Hepatic stellate cell (primary cell): ENCODE data around the gene ANK3.

Experiments
- DNase-seq: peaks from one replicate; pipeline ENCODE4 v3.0.0; 2011; ENCODE audit warnings: low spot score

ANK3 gene

DNA sequence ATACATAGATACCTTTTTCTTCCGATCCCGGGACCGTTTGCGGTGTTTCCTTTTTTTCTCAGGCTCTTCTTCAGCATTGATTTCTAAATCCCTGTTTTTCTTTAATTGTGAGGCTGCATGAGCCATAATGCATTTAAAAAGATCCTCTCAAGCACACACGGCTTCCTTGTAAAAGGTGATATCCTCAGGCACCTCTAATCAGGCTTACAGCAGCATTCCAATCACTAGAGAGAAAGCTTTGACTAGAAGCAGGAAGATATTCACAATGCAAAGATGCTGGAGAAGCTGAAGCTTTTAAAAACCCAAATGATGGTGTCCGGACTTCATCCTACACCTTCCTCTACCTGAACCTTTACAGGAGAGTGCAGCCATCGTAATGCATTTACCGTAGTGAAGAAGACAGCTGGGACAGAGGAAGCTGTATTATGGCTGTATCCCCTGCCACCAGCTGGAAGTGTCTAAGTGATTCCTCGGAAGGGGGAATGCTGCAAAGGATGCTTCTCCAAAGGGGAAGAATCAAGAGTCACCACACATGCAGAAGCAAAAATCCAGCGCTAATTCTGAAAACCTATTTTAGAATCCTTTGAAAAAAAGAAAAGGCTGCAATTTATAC, at the start of gene ANK3:
Gene ANK3, minus strand, starts transcription at position 463 of the 613 bp plus-strand sequence. Its CDS starts 337 bp downstream, at position 126.
- DNase-seq: no peak

DNA sequence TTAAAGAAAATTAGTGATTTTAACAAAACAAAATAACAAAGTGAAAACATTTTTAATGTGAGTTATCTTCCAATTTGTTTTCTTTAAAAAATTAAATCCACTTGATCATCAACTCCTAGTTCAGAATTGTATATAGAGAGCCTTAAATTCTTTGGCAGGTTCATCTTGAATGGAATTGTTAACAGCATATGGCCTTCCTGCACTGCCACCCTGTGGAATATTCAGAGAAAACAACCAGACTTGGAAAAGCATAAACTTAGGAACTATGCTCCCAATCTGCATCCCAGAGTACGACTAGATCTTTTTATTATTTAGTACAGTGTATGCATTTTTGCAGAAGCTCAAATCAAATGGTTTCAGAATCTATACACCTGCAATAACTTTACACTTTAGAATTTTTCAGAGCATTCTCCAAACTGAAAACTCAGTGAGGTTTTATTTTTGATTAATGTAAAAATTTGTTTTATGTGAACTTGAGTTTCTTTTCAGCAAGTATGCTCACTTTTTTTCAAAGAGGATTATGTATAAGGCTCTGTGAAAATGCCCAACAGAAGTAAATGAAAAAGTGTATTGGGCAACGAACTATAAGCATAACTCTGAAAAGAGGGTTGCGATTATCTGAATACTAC, 44.9 kb upstream of the ANK3 start:
- DNase-seq: no peak

DNA sequence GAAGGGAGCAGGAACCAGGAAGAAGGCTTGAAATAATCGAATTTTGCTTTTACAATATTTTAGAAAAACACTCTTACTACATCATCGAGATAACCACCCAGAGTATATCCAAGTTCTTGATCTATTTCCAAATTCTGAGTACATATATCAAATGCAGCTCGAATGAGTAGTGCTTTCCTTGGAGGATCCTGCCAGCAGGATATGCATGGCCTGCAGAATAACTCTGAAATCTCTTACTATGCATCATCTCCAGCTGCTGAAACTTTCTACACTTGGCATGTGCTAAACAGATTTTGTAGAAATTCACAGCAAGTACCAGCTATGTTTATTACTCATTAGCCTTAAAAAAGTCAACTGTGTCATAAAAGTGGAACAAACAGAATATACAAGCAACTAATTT, 44.0 kb upstream of the ANK3 start:
- DNase-seq: peak; percentile 35

DNA sequence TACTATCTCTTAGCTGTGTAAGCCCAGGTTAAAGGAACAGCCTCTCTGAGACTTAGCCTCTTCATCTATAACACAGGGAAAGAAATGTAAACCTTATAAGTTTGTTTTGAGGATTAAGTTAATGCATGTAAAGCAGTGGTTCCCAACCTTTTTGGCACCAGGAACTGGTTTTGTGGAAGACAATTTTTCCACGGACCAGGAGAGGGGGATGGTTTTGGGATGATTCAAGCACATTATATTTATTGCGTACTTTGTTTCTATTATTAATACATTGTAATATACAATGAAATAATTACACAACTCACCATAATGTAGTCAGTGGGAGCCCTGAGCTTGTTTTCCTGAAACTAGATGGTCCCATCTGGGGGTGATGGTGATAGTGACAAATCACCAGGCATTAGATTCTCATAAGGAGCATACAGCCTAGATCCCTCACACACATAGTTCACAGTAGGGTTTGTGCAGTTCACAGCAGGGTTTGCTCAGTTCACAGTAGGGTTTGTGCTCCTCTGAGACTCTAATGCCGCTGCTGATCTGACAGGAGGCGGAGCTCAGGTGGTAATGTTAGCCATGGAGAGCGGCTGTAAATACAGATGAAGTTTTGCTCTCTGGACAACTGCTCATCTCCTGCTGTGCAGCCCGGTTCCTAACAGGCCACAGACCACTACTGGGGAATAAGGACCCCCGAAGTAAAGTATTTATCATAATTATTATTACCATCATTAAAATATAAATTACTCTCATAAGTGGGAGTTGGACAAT, 41.3 kb upstream of the ANK3 start:
- DNase-seq: no peak

DNA sequence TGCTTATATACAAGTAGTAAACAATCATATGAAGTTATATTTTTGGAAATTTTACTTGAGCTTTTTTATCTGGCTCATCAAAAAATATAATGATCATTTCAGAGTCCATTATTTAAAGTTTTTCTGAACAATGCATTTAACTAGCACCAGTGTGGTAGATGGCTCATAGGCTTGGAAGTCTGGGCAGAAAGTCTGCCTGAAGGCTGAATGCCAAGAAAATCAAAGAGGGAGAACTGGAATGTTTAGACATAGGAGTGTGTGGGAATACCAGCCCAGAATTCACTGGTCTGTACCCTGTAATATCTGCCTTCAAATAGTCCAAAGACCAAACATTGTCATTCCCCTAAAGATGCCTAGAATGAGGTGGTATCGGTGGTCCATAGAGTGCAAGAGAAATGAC, 40.3 kb upstream of the ANK3 start:
- DNase-seq: peak; percentile 39

DNA sequence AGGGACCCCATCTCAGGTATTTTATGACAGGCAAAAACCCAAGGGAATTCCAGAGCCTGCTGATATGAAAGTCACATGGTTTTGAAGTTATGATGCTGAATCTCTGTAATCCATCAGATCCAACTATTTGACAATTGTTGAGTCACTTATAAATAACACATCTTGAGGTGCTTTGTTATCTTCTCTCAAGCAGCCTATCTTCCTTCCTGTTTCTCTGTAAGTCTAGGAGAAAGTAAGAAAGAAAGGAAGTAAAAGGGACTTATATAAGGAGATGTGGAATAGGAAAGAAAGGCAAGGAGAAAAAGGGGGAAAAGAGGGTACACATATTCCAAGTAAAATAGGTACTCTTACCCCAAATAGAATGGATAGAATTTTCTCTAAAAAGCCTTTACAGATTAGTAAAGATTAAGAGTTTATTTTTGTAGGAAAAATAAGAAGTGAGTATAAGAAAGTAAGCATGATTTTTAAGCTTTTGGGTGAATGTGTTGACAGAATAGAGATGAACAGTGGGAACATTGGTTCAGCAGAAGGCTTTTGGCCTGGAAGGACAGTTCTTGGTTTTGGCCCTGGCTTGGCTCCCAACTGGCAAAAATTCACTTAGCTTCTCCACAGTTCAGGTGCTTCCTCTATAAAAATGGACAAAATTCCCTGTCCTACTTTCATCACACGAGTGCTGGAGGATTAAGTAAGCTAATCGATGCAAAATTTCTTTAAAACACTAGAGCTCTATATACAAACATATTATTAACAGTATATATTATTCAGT, 39.6 kb upstream of the ANK3 start:
- no peak for DNase-seq

DNA sequence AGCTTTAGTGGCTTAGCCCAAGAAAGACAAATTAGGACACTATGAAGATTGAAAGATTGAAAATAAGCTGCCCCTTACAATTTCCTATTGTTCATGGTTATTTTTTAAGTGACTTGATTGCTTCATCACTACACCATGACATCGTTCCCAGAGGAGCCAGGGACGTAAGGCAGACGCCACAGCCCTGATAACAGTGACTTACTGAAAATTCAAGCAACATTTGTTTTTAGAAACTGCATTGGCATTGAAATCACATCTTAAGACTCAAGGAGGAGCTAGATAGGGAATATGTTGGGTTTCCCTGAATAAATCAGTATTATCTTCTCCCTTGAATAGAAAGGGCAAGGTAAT, 38.7 kb upstream of the ANK3 start:
- DNase-seq: no peak

DNA sequence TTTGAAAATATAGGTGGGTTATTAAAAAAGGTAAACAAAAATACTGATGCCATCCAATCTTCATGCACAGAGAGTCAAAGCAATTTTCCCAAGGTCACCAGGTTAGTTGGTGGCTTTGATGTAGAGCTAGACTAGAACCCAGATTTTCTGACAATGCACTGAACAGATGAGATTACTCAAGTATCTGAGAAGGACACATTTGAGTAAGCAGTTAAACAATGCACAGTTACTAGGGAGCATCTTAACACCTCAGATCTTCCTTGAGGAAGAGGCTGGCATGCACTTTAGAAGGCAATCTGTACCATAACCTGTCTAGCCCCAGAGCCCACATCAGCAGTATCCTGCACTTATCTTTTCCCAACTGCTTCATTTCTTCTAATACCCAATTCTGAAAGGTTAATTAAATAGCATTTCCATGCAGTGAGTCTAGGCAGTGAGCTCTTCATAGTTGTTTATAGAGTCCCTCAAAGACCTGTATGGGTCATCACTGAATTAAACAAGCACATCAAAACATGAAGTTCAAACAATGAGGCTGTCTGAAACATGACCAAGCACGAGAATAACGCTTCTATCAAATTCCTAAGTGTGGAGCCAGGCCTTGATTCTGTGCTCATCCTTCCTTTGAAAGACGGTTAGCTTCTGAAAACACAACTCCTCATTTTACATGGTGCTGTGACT, 38.2 kb upstream of the ANK3 start:
- DNase-seq: no peak

DNA sequence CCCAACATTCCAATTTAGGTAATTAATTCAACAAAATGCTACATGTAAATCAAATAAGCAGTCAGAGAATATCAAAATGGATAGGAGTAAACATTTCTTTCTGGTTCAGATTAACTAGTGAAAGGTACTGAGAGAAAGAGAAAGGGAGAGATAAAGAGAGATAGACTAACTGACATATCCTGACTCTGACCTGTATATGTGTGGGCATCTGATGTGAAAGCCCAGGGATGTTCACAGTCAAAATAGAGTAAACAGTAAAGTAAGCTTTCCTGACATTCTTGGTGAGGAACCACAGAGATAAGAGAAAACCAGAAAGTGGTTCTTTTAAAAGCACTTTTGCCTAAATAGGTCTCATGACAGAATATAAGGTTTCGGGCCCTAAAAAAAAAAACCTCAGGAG, 37.5 kb upstream of the ANK3 start:
- no peak for DNase-seq

DNA sequence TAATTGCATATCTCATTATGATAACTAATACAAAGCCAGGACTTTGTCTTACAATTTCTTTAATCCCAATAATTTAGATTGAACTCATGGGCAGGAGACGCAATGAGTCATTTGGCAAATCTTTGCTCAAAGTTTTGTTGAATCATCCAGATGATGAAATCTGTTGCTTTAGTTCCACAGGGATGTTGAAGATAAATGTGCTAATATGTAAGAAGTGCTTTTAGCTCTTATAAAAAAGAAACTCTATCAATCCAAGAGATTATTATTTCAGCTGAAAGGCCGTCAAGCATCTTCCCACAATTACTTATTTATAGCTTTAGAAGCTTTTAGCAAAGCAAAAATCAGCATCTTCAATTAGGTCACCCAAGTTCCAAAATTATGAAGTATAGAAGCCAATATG, 36.8 kb upstream of the ANK3 start:
- no peak for DNase-seq

DNA sequence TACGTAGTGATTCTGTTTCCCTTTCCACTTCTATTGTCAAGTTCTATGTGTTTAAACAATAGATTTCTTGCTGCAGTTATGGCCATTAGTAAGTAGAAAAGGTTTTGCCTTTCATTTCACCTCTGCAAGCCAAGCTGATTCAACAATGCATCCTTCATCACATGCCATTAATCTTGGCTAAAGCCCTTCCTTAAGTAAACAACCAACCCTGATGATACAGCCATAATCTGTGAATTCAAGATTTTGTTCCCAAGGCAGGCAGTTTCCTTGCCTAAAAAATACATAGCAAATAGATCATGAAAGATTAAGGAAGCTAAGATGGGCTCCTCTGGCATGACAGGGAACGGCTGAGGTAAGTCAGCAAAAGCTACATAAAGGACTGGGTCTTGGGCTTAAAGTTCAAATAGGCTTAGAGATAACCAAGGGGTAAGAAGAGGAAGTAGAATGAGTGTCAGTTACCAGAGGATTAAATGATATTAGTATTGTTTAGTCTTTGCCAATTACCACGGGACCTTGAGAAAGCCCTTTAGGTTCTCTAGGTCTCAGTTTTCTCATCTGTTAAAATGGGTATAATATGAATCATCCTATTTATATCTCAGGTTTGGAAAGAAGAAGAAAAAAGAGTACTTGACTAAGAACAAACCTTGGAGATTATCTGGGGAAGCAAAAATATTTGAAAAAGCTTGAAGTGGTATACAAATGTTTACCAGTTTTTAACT, 35.9 kb upstream of the ANK3 start:
- DNase-seq: no peak

DNA sequence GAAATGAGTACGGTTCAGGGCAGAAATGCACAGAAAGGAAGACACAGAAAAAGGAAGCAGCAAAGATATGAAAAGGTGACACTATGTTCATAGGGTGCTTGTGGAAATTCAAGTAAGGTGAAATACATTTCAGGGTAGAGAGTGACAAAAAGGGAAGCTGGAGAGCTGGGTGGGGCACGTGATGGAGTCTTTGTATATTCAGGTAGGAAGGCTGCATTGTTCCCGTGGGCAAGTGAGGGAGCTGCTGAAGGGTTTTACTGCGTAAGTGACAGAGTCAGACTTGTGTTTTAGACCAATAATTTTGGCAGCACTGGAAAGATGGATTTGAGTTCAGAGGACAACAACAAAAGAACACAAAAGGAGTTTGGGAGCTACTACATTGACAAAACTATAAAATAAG, 35.3 kb upstream of the ANK3 start:
- DNase-seq: no peak

DNA sequence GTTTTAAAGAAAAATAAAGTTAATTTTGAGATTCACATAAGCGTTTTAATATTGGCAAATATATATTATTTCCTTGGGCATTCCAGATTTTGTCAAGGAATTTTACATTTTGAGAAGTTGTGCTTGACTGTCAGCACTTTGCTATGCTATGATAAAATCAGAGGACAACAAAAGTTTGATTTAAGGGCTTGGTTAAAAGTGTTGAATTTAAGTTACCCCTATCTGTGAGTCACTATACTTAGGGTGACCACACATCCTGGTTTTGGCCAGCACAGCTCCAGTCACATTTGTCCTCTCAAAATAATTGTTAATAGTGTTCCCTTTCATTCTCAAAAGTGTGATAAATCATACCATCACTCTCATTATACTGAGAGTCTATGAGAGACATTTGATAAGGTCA, 34.2 kb upstream of the ANK3 start:
- no peak for DNase-seq

DNA sequence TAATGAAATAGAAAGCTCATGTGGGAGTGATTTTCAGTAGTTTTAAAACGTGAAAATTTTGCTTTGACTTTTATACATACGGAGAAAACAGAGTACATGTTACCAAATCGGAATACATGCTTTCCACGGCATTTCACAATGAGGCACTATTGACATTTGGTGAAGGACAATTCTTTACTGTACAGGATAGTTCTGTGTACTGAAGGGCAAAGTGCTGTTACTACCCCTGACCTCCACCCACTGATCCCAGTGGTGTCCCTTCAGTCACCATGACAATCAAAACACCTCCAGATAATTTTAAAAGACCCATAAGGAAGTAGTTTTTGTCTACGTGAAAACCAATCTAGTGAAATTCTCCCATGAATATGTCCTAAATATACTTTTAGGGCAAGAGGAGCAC, 33.1 kb upstream of the ANK3 start:
- no peak for DNase-seq

DNA sequence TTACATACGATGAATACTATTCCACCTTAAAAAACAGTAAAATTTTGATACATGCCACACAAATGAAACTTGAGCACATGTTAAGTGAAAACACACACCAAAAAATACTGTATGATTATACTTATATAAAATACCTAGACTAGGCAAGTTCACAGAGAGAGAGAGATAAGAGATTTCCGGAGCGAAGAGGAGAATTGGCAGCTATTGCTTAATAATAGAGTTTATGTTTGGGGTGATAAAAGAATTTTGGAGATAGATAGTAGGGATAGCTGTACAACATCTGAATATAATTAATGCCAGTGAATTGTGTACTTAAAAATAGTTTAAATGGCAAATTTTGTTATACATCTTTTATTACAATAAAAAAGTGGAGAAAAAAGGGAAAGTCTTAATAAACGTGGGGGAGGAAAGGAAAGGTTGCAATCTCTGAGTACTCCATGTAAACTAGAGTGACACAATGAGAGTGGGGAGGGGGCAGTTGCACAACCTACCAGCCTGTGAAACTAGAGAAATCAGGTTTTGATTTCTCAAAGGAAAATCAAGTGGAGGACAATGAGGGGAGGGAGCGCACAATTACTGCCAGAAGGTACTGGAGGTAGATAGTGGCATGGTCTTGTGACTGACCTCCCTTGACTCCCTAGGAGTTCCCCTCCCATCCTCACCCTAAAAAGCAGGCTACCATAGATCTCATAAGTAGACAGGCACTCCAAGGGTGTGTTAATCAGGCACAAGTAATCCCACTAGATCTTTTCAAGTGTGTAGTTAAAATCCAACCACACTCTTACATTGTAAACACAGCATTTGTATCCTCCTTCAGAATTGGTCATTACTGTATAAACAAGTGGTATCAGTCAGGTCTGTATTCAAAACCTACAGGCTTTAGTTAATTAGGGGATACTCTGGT, 31.6 kb upstream of the ANK3 start:
- DNase-seq: no peak

DNA sequence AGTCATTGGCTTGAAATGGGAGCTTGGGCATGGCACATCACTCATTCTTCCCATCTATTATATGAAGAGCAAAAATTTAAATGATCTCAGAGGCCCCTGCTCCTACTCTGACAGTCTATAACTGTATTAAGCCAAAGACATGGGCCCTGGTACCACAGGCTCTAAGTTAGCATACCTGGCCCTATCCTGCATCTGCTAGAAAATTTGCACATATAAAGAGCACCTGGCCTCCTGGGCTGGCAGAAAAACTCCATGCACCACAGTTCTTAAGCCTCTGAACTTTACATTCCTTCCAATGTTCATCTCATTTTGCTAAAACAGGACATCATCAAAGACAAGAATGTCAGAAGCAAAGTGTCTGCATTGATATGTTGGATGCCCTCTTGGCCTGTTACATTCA, 29.6 kb upstream of the ANK3 start:
- no peak for DNase-seq

DNA sequence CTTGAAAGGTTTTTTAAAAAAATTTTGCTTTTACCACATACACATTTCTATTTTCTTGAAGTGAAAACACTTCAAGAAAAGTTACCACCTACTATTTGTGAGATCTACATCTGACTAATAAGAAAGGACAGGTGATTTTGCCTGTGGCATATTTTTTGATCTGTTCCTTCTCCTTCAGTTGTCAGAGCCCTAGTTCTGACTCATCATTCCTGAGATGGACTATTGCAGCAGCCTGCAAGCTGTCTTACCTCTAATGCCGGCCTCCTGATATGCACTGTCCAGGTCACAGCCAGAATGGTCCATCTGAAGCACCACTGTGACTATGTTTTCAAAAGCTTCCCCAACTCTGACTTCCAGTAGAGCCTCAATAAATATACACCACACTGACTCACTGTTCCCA, 28.2 kb upstream of the ANK3 start:
- DNase-seq: no peak

DNA sequence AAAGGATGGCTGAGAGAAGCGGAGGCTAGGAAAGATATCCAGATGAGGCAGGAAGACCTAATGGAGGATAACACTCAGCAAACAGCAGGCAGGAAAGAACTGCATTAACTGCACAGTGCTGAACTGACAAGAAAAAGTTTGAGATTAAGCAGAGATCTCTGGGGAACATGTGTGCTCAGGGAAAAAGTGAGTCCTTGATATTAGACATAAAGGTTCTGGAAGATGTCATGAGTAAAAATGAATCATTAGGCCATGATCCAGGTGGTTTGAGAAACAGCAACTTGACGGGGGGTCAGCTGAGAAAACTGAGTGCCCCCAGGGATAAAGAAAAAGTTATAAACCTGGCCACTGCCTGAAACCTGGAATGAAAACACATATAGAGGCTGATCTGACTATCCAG, 27.3 kb upstream of the ANK3 start:
- no peak for DNase-seq

DNA sequence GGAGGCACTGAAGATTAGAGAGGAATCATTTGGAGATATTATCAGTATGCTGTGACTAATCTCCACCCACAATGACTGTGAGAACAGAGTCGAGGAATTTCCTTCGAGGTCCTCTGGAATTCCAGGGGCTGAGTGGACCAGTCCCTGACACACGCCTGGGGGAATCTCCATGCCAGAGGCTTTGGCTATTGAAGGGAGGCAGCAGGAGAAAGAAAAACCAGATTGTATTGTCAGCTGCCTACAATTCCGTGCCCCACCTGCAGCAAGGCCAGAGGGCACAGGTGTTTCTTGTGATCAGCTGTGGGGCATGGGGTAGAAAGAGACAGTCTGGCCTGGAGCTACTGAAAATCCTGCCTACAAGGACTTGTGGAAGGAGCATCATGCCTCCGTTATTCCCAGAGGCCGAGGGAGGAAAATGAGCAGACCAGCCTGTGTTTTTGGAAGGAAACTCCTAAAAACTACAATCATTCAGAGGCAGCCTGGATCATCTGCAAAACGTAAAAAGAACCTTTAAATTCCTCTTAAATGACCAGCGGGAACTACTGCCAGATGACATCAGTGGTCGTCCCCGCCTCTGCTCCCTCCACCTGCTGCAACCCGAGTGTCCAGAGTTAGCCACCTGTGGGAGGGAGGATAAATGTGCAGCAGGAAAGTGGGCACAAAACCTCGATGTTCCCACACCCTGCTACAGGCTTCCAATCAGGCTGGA, 25.4 kb upstream of the ANK3 start:
- DNase-seq: peak; percentile 81

DNA sequence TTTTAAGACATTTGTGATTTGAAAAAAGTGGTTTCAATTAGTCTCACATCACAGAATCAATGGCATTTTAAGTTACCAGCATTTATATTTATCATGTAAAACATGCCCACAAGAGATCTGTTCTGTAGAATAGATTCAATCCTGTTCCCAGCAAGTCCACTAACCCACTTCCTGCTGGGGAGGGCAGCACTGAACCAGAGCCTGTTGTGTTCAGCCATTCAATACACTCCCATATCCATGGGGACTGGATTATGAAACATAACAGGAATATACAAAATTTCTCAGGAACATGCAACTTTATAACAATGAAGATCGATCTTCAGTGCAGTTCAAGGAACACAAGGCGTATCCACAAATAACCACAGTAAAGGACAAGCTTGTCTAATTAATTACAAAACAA, 24.4 kb upstream of the ANK3 start:
- no peak for DNase-seq
